IMR-90 (cell line): ENCODE data around the gene NFASC.

Source experiments
- POLR2A ChIP-seq: IDR thresholded peaks from 2 replicates; pipeline ENCODE4 v1.6.1; 2012; ENCODE audit warnings: mild to moderate bottlenecking, low read depth, low read length
- RAD21 ChIP-seq: IDR thresholded peaks from 2 replicates; pipeline ENCODE4 v1.6.1; 2012; ENCODE audit warnings: low read length, improper control_type of control experiment
- RFX5 ChIP-seq: IDR thresholded peaks from 2 replicates; pipeline ENCODE4 v1.8.0; 2012; ENCODE audit warnings: low read depth, mild to moderate bottlenecking, low read length, moderate library complexity
- TF ChIP-seq, protein P1 (sequence below): fragments of 150-350 bp; IDR thresholded peaks from 2 replicates; pipeline ENCODE4 v1.6.1; 2017; ENCODE audit warnings: mild to moderate bottlenecking, antibody characterized with exemption, low read length, low read depth
- TF ChIP-seq, protein P2 (sequence below): conservative IDR thresholded peaks from 2 replicates; pipeline ENCODE4 v1.5.1; 2012; ENCODE audit warnings: mild to moderate bottlenecking, low read depth, low read length, improper control_type of control experiment

DNA sequence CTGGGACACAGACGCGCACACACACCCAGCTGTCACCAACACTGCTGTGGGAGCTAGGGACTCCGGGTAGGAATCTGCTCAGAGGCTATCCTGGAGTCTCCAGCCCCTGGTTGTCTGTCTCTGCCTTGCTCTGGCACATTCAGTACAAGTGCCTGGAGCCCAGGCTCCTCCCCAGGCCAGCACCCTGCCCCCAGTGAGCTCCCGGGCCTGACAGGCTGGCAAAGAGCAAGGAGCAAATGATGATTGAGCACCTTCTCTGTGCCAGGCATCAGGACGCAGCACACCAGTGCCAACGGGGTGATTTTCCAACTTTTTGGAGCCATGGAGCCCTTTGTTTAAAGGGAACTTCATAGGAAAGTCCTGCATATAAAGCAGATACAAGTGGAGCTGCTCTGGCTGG is 178.8 kb downstream of the NFASC start:
- TF ChIP-seq, protein P1, sequence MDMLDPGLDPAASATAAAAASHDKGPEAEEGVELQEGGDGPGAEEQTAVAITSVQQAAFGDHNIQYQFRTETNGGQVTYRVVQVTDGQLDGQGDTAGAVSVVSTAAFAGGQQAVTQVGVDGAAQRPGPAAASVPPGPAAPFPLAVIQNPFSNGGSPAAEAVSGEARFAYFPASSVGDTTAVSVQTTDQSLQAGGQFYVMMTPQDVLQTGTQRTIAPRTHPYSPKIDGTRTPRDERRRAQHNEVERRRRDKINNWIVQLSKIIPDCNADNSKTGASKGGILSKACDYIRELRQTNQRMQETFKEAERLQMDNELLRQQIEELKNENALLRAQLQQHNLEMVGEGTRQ: no peak
- TF ChIP-seq, protein P2, sequence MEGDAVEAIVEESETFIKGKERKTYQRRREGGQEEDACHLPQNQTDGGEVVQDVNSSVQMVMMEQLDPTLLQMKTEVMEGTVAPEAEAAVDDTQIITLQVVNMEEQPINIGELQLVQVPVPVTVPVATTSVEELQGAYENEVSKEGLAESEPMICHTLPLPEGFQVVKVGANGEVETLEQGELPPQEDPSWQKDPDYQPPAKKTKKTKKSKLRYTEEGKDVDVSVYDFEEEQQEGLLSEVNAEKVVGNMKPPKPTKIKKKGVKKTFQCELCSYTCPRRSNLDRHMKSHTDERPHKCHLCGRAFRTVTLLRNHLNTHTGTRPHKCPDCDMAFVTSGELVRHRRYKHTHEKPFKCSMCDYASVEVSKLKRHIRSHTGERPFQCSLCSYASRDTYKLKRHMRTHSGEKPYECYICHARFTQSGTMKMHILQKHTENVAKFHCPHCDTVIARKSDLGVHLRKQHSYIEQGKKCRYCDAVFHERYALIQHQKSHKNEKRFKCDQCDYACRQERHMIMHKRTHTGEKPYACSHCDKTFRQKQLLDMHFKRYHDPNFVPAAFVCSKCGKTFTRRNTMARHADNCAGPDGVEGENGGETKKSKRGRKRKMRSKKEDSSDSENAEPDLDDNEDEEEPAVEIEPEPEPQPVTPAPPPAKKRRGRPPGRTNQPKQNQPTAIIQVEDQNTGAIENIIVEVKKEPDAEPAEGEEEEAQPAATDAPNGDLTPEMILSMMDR: no peak
- no peak for TF ChIP-seq POLR2A
- no peak for TF ChIP-seq RFX5
- no peak for TF ChIP-seq RAD21
